Melanocyte of skin (primary cell): ENCODE measurements around the gene RABL2B. TPM values are rescaled to one million over a fixed set of nuclear protein-coding genes. Genes with fewer than 3 reads are reported as not detected.

Experiments used
- total RNA-seq, 2 donors: library from RNA; depleted of rRNA; stranded (reverse); fragments of >200 nt; gene quantifications; 2 replicates each; pipeline ENCODE4 v1.2.3, GENCODE V29; 2012

The RABL2B gene
- total RNA-seq, result 1 to 10 TPM; 4.5 to 7.7 TPM

DNA sequence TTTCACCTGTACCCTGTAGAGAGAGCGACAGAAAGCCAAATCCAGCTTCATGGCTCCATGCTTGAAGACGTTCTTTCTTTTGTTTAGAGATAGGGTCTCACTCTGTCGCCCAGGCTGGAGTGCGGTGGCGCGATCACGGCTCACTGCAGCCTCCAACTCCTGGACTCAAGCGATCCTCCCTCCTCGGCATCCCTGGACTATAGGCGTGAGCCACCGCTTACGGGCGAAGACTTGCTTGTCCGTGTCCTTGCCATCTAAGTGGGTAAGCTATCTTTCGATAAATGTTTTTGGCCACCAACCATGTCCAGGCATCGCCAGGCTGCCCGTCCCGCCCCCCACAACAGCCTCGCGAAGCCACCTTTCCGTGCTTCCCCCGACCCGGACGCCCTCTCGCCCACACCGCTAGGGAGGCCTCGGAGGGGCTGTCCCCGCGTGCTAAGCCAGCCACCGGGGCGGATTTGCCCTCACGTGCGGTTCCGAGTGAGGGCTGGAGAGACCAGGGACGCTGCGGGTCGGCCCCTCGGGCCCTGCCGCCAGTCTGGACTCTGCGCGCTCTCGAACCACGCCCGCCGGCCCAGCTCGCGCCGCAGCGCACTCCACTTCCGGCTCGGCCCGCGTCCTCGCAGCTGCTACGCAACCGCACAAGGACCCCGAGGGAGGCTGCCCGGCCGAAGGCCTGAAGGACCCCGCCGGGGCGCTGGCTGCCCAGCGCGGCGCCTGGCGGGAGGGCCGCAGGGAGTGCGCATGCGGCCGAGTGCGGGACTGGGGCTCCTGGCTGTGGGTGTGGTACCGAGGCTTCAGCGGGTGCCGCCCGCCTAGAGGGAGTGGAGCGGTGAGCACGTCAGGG, at the start of gene RABL2B:
TSS of gene RABL2B (minus strand) at position 604 of the 847 bp plus-strand sequence. CDS start 1,342 bp downstream, outside the sequence.

DNA sequence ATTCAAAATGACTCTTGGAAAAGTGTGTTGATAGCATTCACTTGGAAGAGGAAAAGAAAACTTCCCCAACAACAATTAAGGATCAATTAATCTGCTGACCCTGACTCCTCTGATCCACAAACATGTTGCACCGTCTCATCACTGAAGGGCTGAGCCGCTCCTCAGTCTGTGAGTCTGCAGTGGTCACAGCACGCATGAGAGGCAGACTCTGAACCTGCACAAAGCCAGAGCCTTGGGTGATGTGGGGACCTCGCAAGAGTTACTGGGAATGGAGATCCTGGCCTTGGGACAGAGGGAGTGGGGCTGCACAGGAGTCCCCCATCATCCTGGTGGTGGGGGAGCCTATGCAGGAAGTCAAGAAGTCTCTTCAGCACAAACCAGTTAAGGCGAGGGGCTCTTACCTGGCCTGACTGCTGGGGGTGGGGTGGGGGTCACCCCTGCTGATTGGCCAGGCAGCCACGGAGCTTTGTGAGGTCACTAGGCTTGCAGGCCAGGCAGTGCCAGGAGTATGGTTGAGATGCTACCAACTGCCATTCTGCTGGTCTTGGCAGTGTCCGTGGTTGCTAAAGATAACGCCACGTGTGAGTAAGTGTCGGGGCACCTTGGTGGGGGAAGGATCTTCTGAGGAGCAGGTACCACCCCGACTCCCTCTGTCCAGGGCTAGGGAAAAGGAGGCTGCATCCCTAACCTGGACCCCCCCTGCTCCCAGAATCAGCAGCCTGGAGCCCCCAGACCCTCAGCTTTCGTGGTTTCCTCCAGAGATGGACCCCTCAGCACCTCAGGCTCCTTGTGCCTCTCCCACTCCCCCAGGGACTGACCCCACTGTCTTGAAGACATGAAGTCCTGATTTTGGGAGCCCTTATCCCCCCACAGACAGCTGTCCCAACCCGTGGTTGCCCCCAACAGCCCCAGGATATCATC, 45.4 kb downstream of the RABL2B start, which contains the start of gene ACR:
TSS of gene ACR (plus strand) at position 477 of the 921 bp plus-strand sequence. CDS start at position 509, 32 bp downstream.

Other genes starting within 250 kb of the RABL2B start
- gene KLHDC7B, start 237.7 kb downstream of the RABL2B start, total RNA-seq, result under 1 TPM in 1 of 2 donors, not detected in 1; under 0.01 TPM
- gene SYCE3, start 220.7 kb downstream of the RABL2B start, total RNA-seq, result not detected
- gene CPT1B, start 205.2 kb downstream of the RABL2B start, total RNA-seq, result 10 to 100 TPM in 1 of 2 donors, 1 to 10 TPM in 1; 7.7 to 15.5 TPM
- gene CHKB, start 200.8 kb downstream of the RABL2B start, total RNA-seq, result 10 to 100 TPM; 25.0 to 41.3 TPM
- gene MAPK8IP2, start 182.8 kb downstream of the RABL2B start, total RNA-seq, result 1 to 10 TPM; 7.7 to 9.6 TPM
- gene ARSA, start 155.5 kb downstream of the RABL2B start, total RNA-seq, result 10 to 100 TPM; 22.3 to 37.5 TPM
- 1 to 10 TPM; 2.8 to 4.7 TPM for gene SHANK3, start 110.8 kb downstream of the RABL2B start, total RNA-seq
- not detected for gene ACR, start 45.4 kb downstream of the RABL2B start, total RNA-seq